Liver (tissue), 9 donors: ENCODE measurements around the gene CCDC39. TPM values are rescaled to one million over a fixed set of nuclear protein-coding genes. Genes with fewer than 3 reads are reported as not detected.

Source experiments
- DNase-seq: peaks from one replicate; pipeline ENCODE4 v3.0.0-alpha.2; 2017; ENCODE audit warnings: low spot score
- H3K27ac ChIP-seq, 2 donors: one replicate each; pipeline ENCODE4 v1.7.0; 2013; ENCODE audit warnings: inconsistent platforms in 2 of 2, low read length in 2 of 2, control low read depth in 1 of 2, low read depth in 1 of 2, mild to moderate bottlenecking in 1 of 2
- H3K27me3 ChIP-seq, 4 donors: one replicate each; pipeline versions ENCODE4 v1.6.1 to v1.7.0; 2013; ENCODE audit warnings: low read length in 3 of 4, inconsistent platforms in 1 of 4, mild to moderate bottlenecking in 1 of 4, moderate library complexity in 1 of 4; ENCODE audit not compliant: control insufficient read depth in 4 of 4, insufficient read depth in 4 of 4
- H3K36me3 ChIP-seq, 4 donors: one replicate each; pipeline versions ENCODE4 v1.6.1 to v1.7.0; 2013; ENCODE audit warnings: low read length in 3 of 4, mild to moderate bottlenecking in 3 of 4, low read depth in 1 of 4, moderate library complexity in 1 of 4; ENCODE audit not compliant: control insufficient read depth in 4 of 4, insufficient read depth in 3 of 4
- H3K4me1 ChIP-seq, 4 donors: one replicate each; pipeline versions ENCODE4 v1.6.1 to v1.7.0; 2013; ENCODE audit warnings: low read length in 3 of 4, mild to moderate bottlenecking in 3 of 4, moderate library complexity in 1 of 4; ENCODE audit not compliant: control insufficient read depth in 4 of 4, insufficient read depth in 4 of 4
- H3K4me3 ChIP-seq, 3 donors: one replicate each; pipeline versions ENCODE4 v1.6.1 to v1.7.0; 2013; ENCODE audit warnings: low read length in 3 of 3, control low read depth in 1 of 3, low read depth in 1 of 3, mild to moderate bottlenecking in 1 of 3
- H3K9ac ChIP-seq, 2 donors: one replicate each; pipeline ENCODE4 v1.7.0; 2013; ENCODE audit warnings: low read length in 2 of 2, mild to moderate bottlenecking in 2 of 2, moderate library complexity in 2 of 2, control low read depth in 1 of 2, low read depth in 1 of 2
- H3K9me3 ChIP-seq, 4 donors: one replicate each; pipeline versions ENCODE4 v1.6.1 to v1.7.0; 2013; ENCODE audit warnings: low read length in 3 of 4; ENCODE audit not compliant: control insufficient read depth in 4 of 4
- EGR1 ChIP-seq, 2 donors: IDR thresholded peaks; 2 replicates each; pipeline ENCODE4 v1.6.1; 2016 to 2018; ENCODE audit warnings: antibody characterized with exemption in 2 of 2, low read depth in 2 of 2
- FOXA1 ChIP-seq: IDR thresholded peaks from 2 replicates; pipeline ENCODE4 v1.6.1; 2016; ENCODE audit warnings: antibody characterized with exemption
- FOXA2 ChIP-seq: IDR thresholded peaks from 2 replicates; pipeline ENCODE4 v1.6.1; 2016; ENCODE audit warnings: antibody characterized with exemption
- GABPA ChIP-seq, 2 donors: IDR thresholded peaks in 1 of 2; conservative IDR thresholded peaks in 1 of 2; 2 replicates each; pipeline ENCODE4 v1.6.1; 2016; ENCODE audit warnings: antibody characterized with exemption in 2 of 2, mild to moderate bottlenecking in 1 of 2, moderate library complexity in 1 of 2
- HNF4A ChIP-seq, 2 donors: conservative IDR thresholded peaks; 2 replicates each; pipeline ENCODE4 v1.6.1; 2016; ENCODE audit warnings: antibody characterized with exemption in 2 of 2, mild to moderate bottlenecking in 2 of 2
- HNF4G ChIP-seq: IDR thresholded peaks from 2 replicates; pipeline ENCODE4 v1.6.1; 2016; ENCODE audit warnings: antibody characterized with exemption
- JUND ChIP-seq, 2 donors: IDR thresholded peaks; 2 replicates each; pipeline ENCODE4 v1.6.1; 2016; ENCODE audit warnings: antibody characterized with exemption in 2 of 2
- NR2F2 ChIP-seq: IDR thresholded peaks from 2 replicates; pipeline ENCODE4 v1.6.1; 2016; ENCODE audit warnings: antibody characterized with exemption
- RAD21 ChIP-seq, 2 donors: IDR thresholded peaks; 2 replicates each; pipeline ENCODE4 v1.6.1; 2016; ENCODE audit warnings: antibody characterized with exemption in 2 of 2, mild to moderate bottlenecking in 2 of 2
- RXRA ChIP-seq, 2 donors: IDR thresholded peaks; 2 replicates each; pipeline ENCODE4 v1.6.1; 2017 to 2018; ENCODE audit warnings: antibody characterized with exemption in 2 of 2, mild to moderate bottlenecking in 1 of 2
- SP1 ChIP-seq: IDR thresholded peaks from 2 replicates; pipeline ENCODE4 v1.6.1; 2018; ENCODE audit warnings: antibody characterized with exemption, mild to moderate bottlenecking
- TAF1 ChIP-seq: conservative IDR thresholded peaks from 2 replicates; pipeline ENCODE4 v1.6.1; 2016; ENCODE audit warnings: antibody characterized with exemption, mild to moderate bottlenecking
- YY1 ChIP-seq: IDR thresholded peaks from 2 replicates; pipeline ENCODE4 v1.6.1; 2016; ENCODE audit warnings: antibody characterized with exemption, mild to moderate bottlenecking
- WGBS: extraction: QIAGEN DNeasy Blood & Tissue Kit; methylation state at CpG from one replicate; pipeline ENCODE4 v1.1.7; 2013; 5-methylcytosine and 5-hydroxymethylcytosine counted together
- polyA plus RNA-seq, 2 donors: library from polyadenylated mRNA; stranded (reverse) in 1 of 2; unstranded in 1 of 2; fragments of 200-250 nt in 1 of 2; fragments of >200 nt in 1 of 2; fragmentation: Nextera tagmentation in 1 of 2; extraction: Ambion mirVana in 1 of 2; gene quantifications; one replicate each; pipeline versions ENCODE4 v1.2.1 to v1.2.3, GENCODE V29; 2013 to 2015
- total RNA-seq, 2 donors: library from RNA; depleted of rRNA; stranded (reverse); fragments of >200 nt; gene quantifications; one replicate each; pipeline ENCODE4 v1.2.3, GENCODE V29; 2014
- TF ChIP-seq, protein P1 (sequence below): IDR thresholded peaks from 2 replicates; pipeline ENCODE4 v1.6.1; 2016; ENCODE audit warnings: antibody characterized with exemption, mild to moderate bottlenecking
- TF ChIP-seq, protein P2 (sequence below): fragments of 150-350 bp; IDR thresholded peaks from 2 replicates; pipeline ENCODE4 v1.5.1; 2017; ENCODE audit warnings: improper control_type of control experiment, low read depth, low read length; ENCODE audit not compliant: missing input control
- TF ChIP-seq, protein P3 (sequence below): IDR thresholded peaks from 2 replicates; pipeline ENCODE4 v1.6.1; 2016; ENCODE audit warnings: antibody characterized with exemption
- TF ChIP-seq, protein P4 (sequence below): IDR thresholded peaks from 2 replicates; pipeline ENCODE4 v1.6.1; 2016; ENCODE audit warnings: antibody characterized with exemption
- TF ChIP-seq, protein P5 (sequence below): IDR thresholded peaks from 2 replicates; pipeline ENCODE4 v1.6.1; 2016; ENCODE audit warnings: antibody characterized with exemption
- donor health status: healthy.
- donor health status: healthy.
- donor health status: healthy.
- donor health status: healthy.
- donor health status: healthy.

CCDC39 gene
- total and polyA plus RNA-seq, 4 donors, result under 0.01 to 0.08 TPM; not detected in 2

DNA sequence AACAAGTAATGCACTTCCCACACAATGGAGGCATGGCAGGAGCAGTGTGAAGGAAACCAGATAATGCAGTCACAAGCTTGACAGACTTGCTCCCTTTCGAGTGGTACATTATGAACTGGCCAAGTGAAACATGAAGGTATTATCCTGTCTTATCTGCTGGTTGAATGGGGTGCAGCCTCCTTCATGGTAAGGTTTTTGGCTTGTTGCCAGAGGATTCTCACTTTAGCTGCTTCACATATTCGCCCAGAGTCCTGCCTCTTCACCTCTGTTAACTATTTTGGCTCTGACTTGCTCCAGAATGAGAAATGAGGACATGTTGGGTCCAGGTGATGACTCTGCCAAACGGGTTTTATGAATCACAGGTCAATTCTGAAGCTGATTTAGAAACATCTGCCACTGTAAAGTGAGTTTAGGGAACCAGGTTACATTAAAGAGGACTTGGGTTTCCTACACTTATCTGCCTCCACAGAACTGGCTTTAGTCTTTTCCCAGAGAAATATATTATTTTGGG is 19.5 kb upstream of the CCDC39 start:
- Histone ChIP-seq H3K4me1 (no peaks in the 10 kb centered on the region), H3K4me3 (no peak overlapping the region), H3K36me3 (no peaks in the 10 kb centered on the region), H3K9ac (no peak overlapping the region), H3K27ac (no peak overlapping the region), H3K27me3 (peaks cover 0 to 5% (median 0%) of the 10 kb centered on the region in 4 donors), H3K9me3 (no peaks in the 10 kb centered on the region)
- no peak for DNase-seq
- 33% methylated on average over 3 of the region's 3 CpGs for WGBS
- TF ChIP-seq, protein P1, sequence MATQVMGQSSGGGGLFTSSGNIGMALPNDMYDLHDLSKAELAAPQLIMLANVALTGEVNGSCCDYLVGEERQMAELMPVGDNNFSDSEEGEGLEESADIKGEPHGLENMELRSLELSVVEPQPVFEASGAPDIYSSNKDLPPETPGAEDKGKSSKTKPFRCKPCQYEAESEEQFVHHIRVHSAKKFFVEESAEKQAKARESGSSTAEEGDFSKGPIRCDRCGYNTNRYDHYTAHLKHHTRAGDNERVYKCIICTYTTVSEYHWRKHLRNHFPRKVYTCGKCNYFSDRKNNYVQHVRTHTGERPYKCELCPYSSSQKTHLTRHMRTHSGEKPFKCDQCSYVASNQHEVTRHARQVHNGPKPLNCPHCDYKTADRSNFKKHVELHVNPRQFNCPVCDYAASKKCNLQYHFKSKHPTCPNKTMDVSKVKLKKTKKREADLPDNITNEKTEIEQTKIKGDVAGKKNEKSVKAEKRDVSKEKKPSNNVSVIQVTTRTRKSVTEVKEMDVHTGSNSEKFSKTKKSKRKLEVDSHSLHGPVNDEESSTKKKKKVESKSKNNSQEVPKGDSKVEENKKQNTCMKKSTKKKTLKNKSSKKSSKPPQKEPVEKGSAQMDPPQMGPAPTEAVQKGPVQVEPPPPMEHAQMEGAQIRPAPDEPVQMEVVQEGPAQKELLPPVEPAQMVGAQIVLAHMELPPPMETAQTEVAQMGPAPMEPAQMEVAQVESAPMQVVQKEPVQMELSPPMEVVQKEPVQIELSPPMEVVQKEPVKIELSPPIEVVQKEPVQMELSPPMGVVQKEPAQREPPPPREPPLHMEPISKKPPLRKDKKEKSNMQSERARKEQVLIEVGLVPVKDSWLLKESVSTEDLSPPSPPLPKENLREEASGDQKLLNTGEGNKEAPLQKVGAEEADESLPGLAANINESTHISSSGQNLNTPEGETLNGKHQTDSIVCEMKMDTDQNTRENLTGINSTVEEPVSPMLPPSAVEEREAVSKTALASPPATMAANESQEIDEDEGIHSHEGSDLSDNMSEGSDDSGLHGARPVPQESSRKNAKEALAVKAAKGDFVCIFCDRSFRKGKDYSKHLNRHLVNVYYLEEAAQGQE, result no peak
- TF ChIP-seq NR2F2 (no peak), FOXA2 (no peak), HNF4G (no peak), YY1 (no peak), HNF4A (conservative IDR thresholded peaks at IDR 0.05) (no peak), EGR1 (IDR thresholded peaks at IDR 0.05; ENCODE audit: low read depth in 2 of 2) (no peak), JUND (IDR thresholded peaks at IDR 0.05) (no peak), FOXA1 (no peak), GABPA (IDR thresholded peaks at IDR 0.05 in 1 of 2, conservative IDR thresholded peaks at IDR 0.05 in 1 of 2) (no peak), TAF1 (no peak), RXRA (IDR thresholded peaks at IDR 0.05) (no peak), RAD21 (IDR thresholded peaks at IDR 0.05) (no peak), SP1 (no peak)
- TF ChIP-seq, protein P2, sequence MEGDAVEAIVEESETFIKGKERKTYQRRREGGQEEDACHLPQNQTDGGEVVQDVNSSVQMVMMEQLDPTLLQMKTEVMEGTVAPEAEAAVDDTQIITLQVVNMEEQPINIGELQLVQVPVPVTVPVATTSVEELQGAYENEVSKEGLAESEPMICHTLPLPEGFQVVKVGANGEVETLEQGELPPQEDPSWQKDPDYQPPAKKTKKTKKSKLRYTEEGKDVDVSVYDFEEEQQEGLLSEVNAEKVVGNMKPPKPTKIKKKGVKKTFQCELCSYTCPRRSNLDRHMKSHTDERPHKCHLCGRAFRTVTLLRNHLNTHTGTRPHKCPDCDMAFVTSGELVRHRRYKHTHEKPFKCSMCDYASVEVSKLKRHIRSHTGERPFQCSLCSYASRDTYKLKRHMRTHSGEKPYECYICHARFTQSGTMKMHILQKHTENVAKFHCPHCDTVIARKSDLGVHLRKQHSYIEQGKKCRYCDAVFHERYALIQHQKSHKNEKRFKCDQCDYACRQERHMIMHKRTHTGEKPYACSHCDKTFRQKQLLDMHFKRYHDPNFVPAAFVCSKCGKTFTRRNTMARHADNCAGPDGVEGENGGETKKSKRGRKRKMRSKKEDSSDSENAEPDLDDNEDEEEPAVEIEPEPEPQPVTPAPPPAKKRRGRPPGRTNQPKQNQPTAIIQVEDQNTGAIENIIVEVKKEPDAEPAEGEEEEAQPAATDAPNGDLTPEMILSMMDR, result no peak
- TF ChIP-seq, protein P3, sequence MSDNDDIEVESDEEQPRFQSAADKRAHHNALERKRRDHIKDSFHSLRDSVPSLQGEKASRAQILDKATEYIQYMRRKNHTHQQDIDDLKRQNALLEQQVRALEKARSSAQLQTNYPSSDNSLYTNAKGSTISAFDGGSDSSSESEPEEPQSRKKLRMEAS, result no peak
- TF ChIP-seq, protein P4, sequence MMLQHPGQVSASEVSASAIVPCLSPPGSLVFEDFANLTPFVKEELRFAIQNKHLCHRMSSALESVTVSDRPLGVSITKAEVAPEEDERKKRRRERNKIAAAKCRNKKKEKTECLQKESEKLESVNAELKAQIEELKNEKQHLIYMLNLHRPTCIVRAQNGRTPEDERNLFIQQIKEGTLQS, result no peak
- TF ChIP-seq, protein P5, sequence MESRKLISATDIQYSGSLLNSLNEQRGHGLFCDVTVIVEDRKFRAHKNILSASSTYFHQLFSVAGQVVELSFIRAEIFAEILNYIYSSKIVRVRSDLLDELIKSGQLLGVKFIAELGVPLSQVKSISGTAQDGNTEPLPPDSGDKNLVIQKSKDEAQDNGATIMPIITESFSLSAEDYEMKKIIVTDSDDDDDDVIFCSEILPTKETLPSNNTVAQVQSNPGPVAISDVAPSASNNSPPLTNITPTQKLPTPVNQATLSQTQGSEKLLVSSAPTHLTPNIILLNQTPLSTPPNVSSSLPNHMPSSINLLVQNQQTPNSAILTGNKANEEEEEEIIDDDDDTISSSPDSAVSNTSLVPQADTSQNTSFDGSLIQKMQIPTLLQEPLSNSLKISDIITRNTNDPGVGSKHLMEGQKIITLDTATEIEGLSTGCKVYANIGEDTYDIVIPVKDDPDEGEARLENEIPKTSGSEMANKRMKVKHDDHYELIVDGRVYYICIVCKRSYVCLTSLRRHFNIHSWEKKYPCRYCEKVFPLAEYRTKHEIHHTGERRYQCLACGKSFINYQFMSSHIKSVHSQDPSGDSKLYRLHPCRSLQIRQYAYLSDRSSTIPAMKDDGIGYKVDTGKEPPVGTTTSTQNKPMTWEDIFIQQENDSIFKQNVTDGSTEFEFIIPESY, result no peak
